HG03342 (cell line): ENCODE results near the gene GSE1.

Experiments used
- ATAC-seq: cut with Tn5 transposase; IDR thresholded peaks from one replicate; pipeline ENCODE4 v1.9.1; 2021; ENCODE audit warnings: mild to moderate bottlenecking, moderate library complexity; ENCODE audit not compliant: unreplicated experiment

Gene GSE1

DNA sequence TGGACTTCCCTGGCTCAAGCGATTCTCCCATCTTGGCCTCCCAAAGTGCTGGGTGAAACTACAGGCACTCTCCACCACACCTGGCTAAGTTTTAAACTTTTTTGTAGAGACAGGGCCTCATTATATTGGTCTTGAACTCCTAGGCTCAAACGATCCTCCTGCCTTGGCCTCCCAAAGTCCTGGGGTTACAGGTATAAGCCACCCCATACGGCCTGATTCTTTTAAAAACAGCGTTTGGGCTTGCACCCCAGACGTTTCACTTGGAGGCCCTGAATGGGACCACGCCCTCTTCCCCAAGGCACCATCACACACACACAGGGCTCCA lies 105.0 kb downstream of the GSE1 start:
- ATAC-seq = no peak

DNA sequence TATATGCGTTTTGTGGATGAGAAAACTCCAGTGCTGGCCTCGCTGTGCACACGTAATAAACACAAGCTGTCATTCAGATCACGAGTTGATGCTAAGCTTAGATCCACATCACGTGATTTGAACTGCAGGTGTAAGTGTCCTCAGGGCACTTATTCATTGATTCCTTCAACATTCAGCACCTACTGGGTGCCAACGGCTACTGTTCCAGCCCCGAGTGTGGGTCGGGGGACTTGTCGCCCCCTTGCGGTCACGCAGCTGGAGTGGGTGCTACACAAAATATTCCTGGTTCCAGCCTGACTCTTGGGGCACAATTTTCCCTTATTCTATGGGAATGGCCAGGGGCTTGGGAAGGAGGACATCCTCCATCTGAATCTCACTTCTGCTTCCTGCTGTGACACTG lies 105.6 kb downstream of the GSE1 start:
- no peak for ATAC-seq

DNA sequence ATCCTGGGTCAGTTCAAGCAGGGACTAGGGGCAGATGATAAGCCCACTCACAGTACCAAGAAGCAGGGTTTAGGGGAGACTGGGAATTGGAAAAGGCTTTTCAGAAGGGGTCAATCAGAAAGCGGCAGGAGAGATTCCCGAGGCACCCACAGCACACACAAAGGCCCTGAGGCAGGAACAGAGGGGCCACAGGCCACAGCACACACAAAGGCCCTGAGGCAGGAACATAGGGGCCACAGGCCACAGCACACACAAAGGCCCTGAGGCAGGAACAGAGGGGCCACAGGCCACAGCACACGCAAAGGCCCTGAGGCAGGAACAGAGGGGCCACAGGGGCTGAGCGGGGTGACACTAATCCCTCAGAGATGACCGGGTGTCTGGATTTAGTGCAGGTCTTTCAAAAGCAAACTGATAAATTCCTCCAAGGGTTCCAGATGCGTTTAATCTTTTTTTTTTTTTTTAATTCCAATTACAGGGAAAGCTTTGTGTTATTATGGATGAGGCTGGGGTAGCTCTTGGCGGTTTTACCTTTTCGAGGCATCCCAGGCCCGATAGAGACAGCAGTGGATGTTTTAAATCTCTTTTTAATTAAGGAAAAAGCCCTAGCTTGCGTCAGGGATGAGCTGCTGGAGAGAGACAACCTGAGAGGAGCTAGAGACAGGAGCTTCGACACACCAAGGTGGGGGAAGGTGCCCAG lies 106.6 kb downstream of the GSE1 start:
- no peak for ATAC-seq

DNA sequence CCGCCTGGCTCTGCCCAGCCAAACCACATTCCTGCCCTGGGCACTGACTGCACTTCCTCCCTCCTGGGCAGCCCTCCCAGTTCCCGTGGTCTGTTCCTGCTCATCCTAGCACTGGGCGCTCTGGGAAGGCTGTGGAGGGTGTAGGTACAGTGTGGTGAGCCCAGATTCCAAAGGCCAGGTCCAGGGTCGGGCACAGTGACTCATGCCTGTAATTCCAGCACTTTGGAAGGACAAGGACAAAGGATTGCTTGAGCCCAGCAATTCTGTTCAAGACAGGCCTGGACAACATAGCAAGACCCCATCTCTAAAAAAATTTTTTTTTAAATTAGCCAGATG lies 107.1 kb downstream of the GSE1 start:
- ATAC-seq = no peak

DNA sequence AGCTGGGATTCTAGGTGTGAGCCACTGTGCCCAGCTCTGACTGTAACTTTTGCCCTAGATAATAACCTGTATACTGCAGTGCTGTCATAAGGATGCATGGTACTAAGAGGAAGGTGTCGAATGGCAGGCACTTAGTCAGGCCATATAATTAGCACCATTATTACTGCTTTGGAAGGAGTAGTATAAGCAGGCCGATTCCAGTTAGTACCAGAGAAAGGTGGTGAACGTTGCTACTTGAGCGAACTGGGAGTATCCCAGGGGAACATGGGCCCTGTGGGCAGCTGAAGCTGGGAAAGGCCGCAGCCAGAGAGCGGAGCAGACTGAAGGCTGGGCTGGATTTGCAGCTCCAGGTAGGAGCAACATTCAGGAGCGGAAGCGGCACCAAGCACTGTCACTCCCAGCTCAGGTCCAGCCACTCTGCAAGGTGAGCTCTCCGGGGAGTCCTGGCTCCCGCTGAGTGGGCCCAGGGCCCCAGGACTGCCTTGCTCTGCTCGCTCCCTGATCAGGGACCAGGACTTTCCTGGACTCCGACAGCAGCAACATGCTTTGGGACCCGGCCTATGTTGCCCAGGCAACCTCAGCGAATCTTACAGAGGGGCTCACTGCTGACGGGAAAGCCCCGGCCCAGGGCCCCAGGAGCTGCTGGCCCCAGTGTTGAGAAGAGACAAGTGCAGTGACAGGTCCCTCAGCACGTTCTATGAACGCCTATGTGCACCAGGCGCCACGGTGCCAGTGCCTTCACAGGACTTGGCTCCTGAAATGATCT lies 109.2 kb downstream of the GSE1 start:
- ATAC-seq = no peak

DNA sequence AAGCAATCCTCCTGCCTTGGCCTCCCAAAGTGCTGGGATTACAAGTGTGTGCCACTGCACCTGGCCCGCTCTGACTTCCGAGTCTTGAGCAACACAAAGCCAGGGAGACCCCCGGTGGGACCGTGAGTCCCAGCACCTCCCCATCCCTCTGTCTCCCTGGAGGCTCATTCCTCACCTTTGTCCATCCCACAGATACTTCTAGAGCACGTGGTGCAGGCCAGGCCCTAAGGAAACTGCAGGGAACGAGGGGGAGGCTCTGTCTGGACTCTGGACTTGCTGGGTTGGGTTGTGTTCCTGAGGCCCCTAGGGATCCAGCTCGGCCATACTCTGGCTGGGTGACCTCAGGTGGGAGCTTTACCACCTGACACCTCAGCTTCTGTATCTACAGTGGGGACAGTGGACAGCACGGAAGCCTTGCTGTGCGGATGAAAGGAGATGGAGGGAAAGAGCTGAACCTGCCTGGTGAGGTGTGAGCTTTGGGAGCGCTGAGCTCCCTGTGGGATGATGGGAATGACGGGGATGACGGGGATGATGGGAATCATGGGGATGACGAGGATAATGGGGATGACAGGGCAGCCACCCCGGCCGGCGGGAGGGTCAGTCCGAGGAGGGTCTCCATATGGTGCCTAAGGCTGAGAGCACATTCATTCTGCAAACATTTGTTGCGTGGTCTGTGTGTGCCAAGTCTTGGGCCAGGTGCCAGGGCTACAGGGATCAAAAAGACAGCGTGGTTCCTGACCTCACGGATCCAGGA lies 111.2 kb downstream of the GSE1 start:
- no peak for ATAC-seq

DNA sequence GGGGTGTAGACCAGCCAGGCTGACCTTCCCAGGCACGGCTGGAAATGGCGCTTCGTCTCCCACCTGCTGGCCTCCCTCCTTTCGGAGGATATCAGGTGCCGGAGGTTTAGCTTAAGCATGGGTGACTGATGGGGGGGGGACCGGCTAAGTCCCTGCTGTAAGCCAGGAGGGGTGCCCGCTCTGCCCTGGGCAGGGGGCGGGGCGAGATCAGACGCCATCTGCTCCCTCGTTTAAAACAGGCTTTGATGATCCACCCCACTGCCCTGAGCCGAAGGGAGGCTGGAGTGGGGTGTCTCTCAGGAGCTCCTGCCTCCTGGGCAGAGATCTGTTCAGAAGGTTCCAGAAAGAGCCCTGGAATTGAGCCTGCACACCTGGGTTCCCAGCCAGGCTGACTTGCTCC lies 111.8 kb downstream of the GSE1 start:
- ATAC-seq = no peak
